ENCODE data around the gene NCKAP1. TPM values are rescaled to one million over a fixed set of nuclear protein-coding genes. Genes with fewer than 3 reads are reported as not detected.
"Not testable (repeated sequence)": the region's sequence is repeated elsewhere in the genome, so short reads cannot be mapped to it uniquely, and the experiment has no call there.

The NCKAP1 gene
- total RNA-seq, 1 experiment from 2014 or later = 173 TPM

- no peak for TF ChIP-seq ATF2 (CRISPR knock-in tag; IDR thresholded peaks at IDR 0.05; ENCODE audit: borderline replicate concordance, low read depth)
These were observed 55.3 kb downstream of the NCKAP1 start (continued) for GRCh38 chr2:182982941-182983340.

GRCh38 chr2:182981475-182981874 is 56.8 kb downstream of the NCKAP1 start:
- H3K4me1 Mint-ChIP-seq; H3K4me3 Mint-ChIP-seq; DNase-seq (ENCODE audit: low spot score); POLR2A ChIA-PET; ATAC-seq; H3K27me3 Mint-ChIP-seq (ENCODE audit: low read depth); H3K9me3 Mint-ChIP-seq; H3K27ac Mint-ChIP-seq: not testable (repeated sequence)
- H3K36me3 Mint-ChIP-seq = peaks cover 39% of the 10 kb centered on the region
- CTCF ChIA-PET = interaction anchor here (1.2 to 2.2 kb wide), 3 partner anchors 22 to 219 kb away, joined by 3 to 19 read pairs (median 5); no protein-coding TSS in a partner anchor

GRCh38 chr2:182980652-182981051 is 57.6 kb downstream of the NCKAP1 start:
- no peak for DNase-seq (ENCODE audit: low spot score)
- TF ChIP-seq MLX (CRISPR knock-in tag; IDR thresholded peaks at IDR 0.05) = no peak
- no peak for TF ChIP-seq E2F5 (CRISPR knock-in tag; IDR thresholded peaks at IDR 0.05)
- TF ChIP-seq CBFB (CRISPR knock-in tag; IDR thresholded peaks at IDR 0.05; ENCODE audit: low read depth) = no peak
- TF ChIP-seq CDX4 (CRISPR knock-in tag; IDR thresholded peaks at IDR 0.05; ENCODE audit: borderline replicate concordance) = no peak
- TF ChIP-seq GTF2I (CRISPR knock-in tag; conservative IDR thresholded peaks at IDR 0.05) = no peak
- no peak for TF ChIP-seq ZNF425 (CRISPR knock-in tag; conservative IDR thresholded peaks at IDR 0.05)
- no peak for TF ChIP-seq KAT7 (CRISPR knock-in tag; IDR thresholded peaks at IDR 0.05; ENCODE audit: borderline replicate concordance)
- TF ChIP-seq ZBTB43 (CRISPR knock-in tag; IDR thresholded peaks at IDR 0.05) = no peak
- no peak for TF ChIP-seq ATF1 (CRISPR knock-in tag; IDR thresholded peaks at IDR 0.05)
- CTCF ChIA-PET = interaction anchor here (0.6 to 2.3 kb wide), 41 partner anchors 8 to 314 kb away, joined by 3 to 29 read pairs (median 4); partner anchors contain the start of genes DUSP19 and FRZB
- no peak for ATAC-seq
- Mint-ChIP-seq H3K4me3 (no peak overlapping the region), H3K36me3 (peaks cover 37% of the 10 kb centered on the region), H3K27me3 (ENCODE audit: low read depth) (no peaks in the 10 kb centered on the region), H3K27ac (no peak overlapping the region), H3K9me3 (no peaks in the 10 kb centered on the region), H3K4me1 (no peaks in the 10 kb centered on the region)
- POLR2A ChIA-PET = interaction anchor here (1.0 kb wide), 1 partner anchor 30 kb away, joined by 3 read pairs; no protein-coding TSS in a partner anchor

GRCh38 chr2:182980115-182980514 is 58.1 kb downstream of the NCKAP1 start:
- POLR2A ChIA-PET = interaction anchor here (1.0 kb wide), 1 partner anchor 30 kb away, joined by 3 read pairs; no protein-coding TSS in a partner anchor
- H3K27ac Mint-ChIP-seq = no peak overlapping the region
- TF ChIP-seq ZNF138 (CRISPR knock-in tag; conservative IDR thresholded peaks at IDR 0.05) (no peak), ZNF232 (CRISPR knock-in tag; IDR thresholded peaks at IDR 0.05) (no peak), ATF2 (CRISPR knock-in tag; IDR thresholded peaks at IDR 0.05; ENCODE audit: borderline replicate concordance, low read depth) (no peak), AR (CRISPR knock-in tag; IDR thresholded peaks at IDR 0.05) (no peak), ZNF121 (CRISPR knock-in tag; IDR thresholded peaks at IDR 0.05) (no peak)

More at GRCh38 chr2:182980115-182980514, 58.1 kb downstream of the NCKAP1 start:
- no peaks in the 10 kb centered on the region for H3K9me3 Mint-ChIP-seq
- DNase-seq (ENCODE audit: low spot score) (no peak), ATAC-seq (peak; percentile 43; the same call in 1 of the 2 replicates)
- H3K36me3 Mint-ChIP-seq = peaks cover 37% of the 10 kb centered on the region
- H3K4me3 Mint-ChIP-seq = no peak overlapping the region
- H3K4me1 Mint-ChIP-seq = no peaks in the 10 kb centered on the region
- no peaks in the 10 kb centered on the region for H3K27me3 Mint-ChIP-seq (ENCODE audit: low read depth)
- CTCF ChIA-PET = interaction anchor here (0.6 to 2.3 kb wide), 43 partner anchors 8 to 313 kb away, joined by 3 to 29 read pairs (median 4); partner anchors contain the start of genes DUSP19 and FRZB

All from WTC11 (cell line).